Osteocyte (in vitro differentiated cells): ENCODE results near the gene LCOR. TPM values are rescaled to one million over a fixed set of nuclear protein-coding genes. Genes with fewer than 3 reads are reported as not detected.
A peak's percentile ranks its signal among the peaks of the same experiment; 100 is the strongest.

Experiments
- DNase-seq: peaks from one replicate; pipeline ENCODE4 v3.0.0; 2021; ENCODE audit warnings: mixed read lengths; ENCODE audit not compliant: unreplicated experiment; ENCODE audit errors: extremely low spot score
- H3K27ac Mint-ChIP-seq: one replicate; pipeline ENCODE4 v1.8.0; 2021; ENCODE audit warnings: mild to moderate bottlenecking, mixed read lengths; ENCODE audit not compliant: unreplicated experiment
- H3K27me3 Mint-ChIP-seq: one replicate; pipeline ENCODE4 v1.8.0; 2021; ENCODE audit warnings: mixed read lengths; ENCODE audit not compliant: unreplicated experiment
- H3K36me3 Mint-ChIP-seq: one replicate; pipeline ENCODE4 v1.8.0; 2021; ENCODE audit warnings: mixed read lengths; ENCODE audit not compliant: unreplicated experiment
- H3K4me1 Mint-ChIP-seq: one replicate; pipeline ENCODE4 v1.8.0; 2021; ENCODE audit warnings: mixed read lengths; ENCODE audit not compliant: unreplicated experiment
- H3K4me3 Mint-ChIP-seq: one replicate; pipeline ENCODE4 v1.8.0; 2021; ENCODE audit warnings: mild to moderate bottlenecking, moderate library complexity, mixed read lengths; ENCODE audit not compliant: unreplicated experiment
- H3K9me3 Mint-ChIP-seq: one replicate; pipeline ENCODE4 v1.8.0; 2021; ENCODE audit warnings: mixed read lengths; ENCODE audit not compliant: unreplicated experiment
- total RNA-seq: library from RNA; stranded (reverse); gene quantifications from 2 replicates; pipeline ENCODE4 v1.2.1, GENCODE V29; 2021
- TF ChIP-seq, protein P1 (sequence below): fragments of 200-600 bp; sonication (generic); IDR thresholded peaks from 2 replicates; pipeline ENCODE4 v1.5.0; 2021; ENCODE audit warnings: antibody characterized with exemption, mild to moderate bottlenecking, moderate library complexity

LCOR gene
- total RNA-seq, 1 donor from 2014 or later = 22.6 TPM

DNA sequence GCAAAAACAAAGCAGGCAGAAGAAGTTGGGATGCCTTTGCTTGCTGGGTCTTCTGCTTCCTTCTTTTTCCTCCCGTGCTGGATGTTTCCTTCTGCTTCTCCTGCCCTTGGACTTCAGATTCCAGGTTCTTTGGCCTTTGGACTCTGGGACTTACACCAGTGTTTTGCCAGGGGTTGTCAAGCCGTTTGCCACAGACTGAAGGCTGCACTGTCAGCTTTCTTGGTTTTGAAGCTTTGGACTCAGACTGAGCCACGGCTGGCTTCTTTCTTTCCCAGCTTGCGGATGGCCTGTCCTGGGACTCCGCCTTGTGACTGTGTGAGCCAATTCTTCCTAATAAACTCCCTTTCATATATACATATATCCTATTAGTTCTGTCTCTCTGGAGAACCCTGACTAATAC, 11.3 kb upstream of the LCOR start:
- H3K36me3 Mint-ChIP-seq = no peaks in the 10 kb centered on the region
- TF ChIP-seq, protein P1, sequence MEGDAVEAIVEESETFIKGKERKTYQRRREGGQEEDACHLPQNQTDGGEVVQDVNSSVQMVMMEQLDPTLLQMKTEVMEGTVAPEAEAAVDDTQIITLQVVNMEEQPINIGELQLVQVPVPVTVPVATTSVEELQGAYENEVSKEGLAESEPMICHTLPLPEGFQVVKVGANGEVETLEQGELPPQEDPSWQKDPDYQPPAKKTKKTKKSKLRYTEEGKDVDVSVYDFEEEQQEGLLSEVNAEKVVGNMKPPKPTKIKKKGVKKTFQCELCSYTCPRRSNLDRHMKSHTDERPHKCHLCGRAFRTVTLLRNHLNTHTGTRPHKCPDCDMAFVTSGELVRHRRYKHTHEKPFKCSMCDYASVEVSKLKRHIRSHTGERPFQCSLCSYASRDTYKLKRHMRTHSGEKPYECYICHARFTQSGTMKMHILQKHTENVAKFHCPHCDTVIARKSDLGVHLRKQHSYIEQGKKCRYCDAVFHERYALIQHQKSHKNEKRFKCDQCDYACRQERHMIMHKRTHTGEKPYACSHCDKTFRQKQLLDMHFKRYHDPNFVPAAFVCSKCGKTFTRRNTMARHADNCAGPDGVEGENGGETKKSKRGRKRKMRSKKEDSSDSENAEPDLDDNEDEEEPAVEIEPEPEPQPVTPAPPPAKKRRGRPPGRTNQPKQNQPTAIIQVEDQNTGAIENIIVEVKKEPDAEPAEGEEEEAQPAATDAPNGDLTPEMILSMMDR = no peak
- no peak overlapping the region for H3K27ac Mint-ChIP-seq
- H3K4me3 Mint-ChIP-seq = no peak overlapping the region
- H3K9me3 Mint-ChIP-seq = no peaks in the 10 kb centered on the region
- no peaks in the 10 kb centered on the region for H3K4me1 Mint-ChIP-seq
- H3K27me3 Mint-ChIP-seq = peaks cover 4% of the 10 kb centered on the region
- DNase-seq = no peak

DNA sequence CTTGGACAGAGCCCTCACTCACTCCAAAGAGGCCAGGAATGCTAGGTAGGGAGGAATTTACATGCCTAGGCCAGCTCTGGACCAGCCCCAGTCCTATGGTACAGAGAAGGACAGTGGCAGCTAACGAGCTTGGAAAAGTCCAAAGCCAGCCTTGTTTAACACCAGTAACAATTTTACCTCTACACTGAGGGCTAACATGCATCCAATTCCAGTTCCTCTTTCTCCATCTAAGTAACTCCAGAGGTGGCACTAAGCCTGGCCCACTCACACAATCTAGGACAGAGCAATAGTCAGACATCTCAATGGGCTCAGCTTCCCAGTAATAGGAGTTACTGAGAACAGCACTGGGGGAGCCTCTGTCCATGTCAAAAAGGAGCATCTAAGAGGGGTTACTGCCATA, 5.7 kb upstream of the LCOR start:
- H3K36me3 Mint-ChIP-seq = no peaks in the 10 kb centered on the region
- TF ChIP-seq, protein P1 = no peak
- DNase-seq = no peak
- H3K9me3 Mint-ChIP-seq = no peaks in the 10 kb centered on the region
- no peak overlapping the region for H3K27ac Mint-ChIP-seq
- H3K4me1 Mint-ChIP-seq = peaks cover 6% of the 10 kb centered on the region
- H3K4me3 Mint-ChIP-seq = no peak overlapping the region
- H3K27me3 Mint-ChIP-seq = peaks cover 7% of the 10 kb centered on the region

DNA sequence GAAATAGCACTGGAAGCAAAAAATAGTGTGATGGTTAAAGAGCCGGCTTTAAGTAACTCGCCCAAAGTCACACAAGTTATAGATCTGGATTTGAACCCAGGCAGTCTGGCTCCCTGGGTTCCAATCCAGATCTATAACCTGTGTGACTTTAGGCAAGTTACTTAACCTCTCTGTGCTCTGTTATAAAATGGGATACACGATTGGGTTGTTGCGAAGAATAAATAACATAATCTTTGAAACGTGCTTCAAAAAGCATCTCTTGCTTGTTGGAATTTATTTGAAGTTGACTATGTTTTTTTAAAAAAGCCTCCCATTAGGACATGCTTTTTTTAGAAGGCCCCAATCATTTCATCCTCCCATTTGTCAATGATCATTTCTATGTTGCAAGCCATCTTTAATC, 3.5 kb upstream of the LCOR start:
- no peak overlapping the region for H3K4me3 Mint-ChIP-seq
- H3K27ac Mint-ChIP-seq = no peak overlapping the region
- TF ChIP-seq, protein P1 = no peak
- H3K9me3 Mint-ChIP-seq = no peaks in the 10 kb centered on the region
- H3K36me3 Mint-ChIP-seq = no peaks in the 10 kb centered on the region
- H3K27me3 Mint-ChIP-seq = peaks cover 3% of the 10 kb centered on the region
- no peak for DNase-seq
- peaks cover 9% of the 10 kb centered on the region for H3K4me1 Mint-ChIP-seq

DNA sequence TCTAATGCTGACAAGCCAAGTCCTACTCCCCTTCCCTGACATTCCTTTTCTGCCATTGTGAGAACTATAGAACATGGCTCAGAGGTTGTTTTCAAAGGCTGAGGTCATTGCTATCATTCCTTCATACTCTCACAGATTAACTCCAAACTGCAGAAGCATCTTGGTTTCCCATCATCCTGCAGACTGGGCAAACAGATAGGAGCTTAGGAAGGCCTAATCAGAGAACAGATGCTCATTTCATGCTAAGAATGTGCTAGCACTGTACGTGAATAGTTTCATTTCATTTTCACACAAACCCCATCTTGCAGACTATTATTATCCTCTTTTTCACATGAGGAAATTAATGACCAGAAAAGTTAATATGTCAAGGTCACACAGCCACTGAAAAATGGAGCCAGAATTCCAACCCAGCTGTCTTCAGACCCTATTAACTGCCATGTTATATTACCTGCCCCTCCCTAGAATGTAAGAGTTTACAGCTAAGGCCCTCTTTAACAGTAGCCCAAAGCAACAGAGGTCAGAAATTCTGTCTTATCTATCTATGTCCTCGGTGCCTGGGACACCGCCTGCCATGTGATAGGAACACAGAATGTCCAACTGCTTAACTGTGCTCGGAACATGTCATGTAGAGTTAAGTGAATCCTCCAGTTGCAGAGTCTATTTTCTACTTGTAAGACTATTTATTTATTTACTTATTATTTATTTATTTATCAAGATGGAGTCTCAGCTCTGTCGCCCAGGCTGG, 2.9 kb upstream of the LCOR start:
- Mint-ChIP-seq H3K27me3 (peaks cover 3% of the 10 kb centered on the region), H3K4me1 (peaks cover 15% of the 10 kb centered on the region), H3K36me3 (no peaks in the 10 kb centered on the region), H3K27ac (no peak overlapping the region), H3K9me3 (no peaks in the 10 kb centered on the region), H3K4me3 (no peak overlapping the region)
- no peak for DNase-seq
- TF ChIP-seq, protein P1 = no peak

DNA sequence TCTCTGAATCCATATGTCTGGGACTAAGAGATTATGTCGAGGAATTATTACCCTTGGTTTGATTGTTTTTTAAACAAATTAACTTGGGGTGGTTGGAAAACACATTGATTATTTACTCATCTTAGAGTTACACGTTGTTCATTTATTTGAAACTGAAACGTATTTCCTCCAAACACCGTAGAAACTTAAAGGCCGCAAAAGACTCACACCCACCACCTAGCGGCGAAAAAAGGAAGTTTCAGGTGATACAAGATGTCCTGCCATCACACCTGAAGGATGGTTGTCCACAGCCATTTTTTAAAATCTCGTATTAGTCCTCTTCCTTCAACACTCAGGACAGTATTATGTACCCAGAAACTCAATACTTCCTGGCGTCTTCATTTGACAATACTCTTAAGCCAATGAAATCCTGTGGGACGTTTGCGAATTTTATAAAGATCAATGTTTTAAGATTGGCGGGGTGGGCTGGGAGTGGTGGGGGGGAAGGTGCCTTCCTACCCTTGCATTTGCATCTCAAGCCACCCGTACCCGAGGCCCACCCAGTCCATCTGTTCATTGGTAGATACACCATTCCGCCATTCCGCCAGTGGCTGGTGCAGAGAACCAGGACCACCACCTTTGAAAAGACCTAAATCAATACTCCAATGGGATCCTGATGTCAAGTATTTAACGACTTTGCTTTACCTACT, 1.4 kb upstream of the LCOR start:
- Mint-ChIP-seq H3K27ac (no peak overlapping the region), H3K4me3 (peak overlapping the region; percentile 60), H3K9me3 (no peaks in the 10 kb centered on the region), H3K36me3 (no peaks in the 10 kb centered on the region), H3K4me1 (peaks cover 29% of the 10 kb centered on the region), H3K27me3 (peaks cover 3% of the 10 kb centered on the region)
- DNase-seq = no peak
- TF ChIP-seq, protein P1 = peak; percentile 83
